Liver (tissue), 9 donors: ENCODE measurements around the gene EFCAB11. TPM values are rescaled to one million over a fixed set of nuclear protein-coding genes. Genes with fewer than 3 reads are reported as not detected.

ENCODE experiments used
- DNase-seq: peaks from one replicate; pipeline ENCODE4 v3.0.0-alpha.2; 2017; ENCODE audit warnings: low spot score
- H3K27ac ChIP-seq, 2 donors: one replicate each; pipeline ENCODE4 v1.7.0; 2013; ENCODE audit warnings: inconsistent platforms in 2 of 2, low read length in 2 of 2, control low read depth in 1 of 2, low read depth in 1 of 2, mild to moderate bottlenecking in 1 of 2
- H3K27me3 ChIP-seq, 4 donors: one replicate each; pipeline versions ENCODE4 v1.6.1 to v1.7.0; 2013; ENCODE audit warnings: low read length in 3 of 4, inconsistent platforms in 1 of 4, mild to moderate bottlenecking in 1 of 4, moderate library complexity in 1 of 4; ENCODE audit not compliant: control insufficient read depth in 4 of 4, insufficient read depth in 4 of 4
- H3K36me3 ChIP-seq, 4 donors: one replicate each; pipeline versions ENCODE4 v1.6.1 to v1.7.0; 2013; ENCODE audit warnings: low read length in 3 of 4, mild to moderate bottlenecking in 3 of 4, low read depth in 1 of 4, moderate library complexity in 1 of 4; ENCODE audit not compliant: control insufficient read depth in 4 of 4, insufficient read depth in 3 of 4
- H3K4me1 ChIP-seq, 4 donors: one replicate each; pipeline versions ENCODE4 v1.6.1 to v1.7.0; 2013; ENCODE audit warnings: low read length in 3 of 4, mild to moderate bottlenecking in 3 of 4, moderate library complexity in 1 of 4; ENCODE audit not compliant: control insufficient read depth in 4 of 4, insufficient read depth in 4 of 4
- H3K4me3 ChIP-seq, 3 donors: one replicate each; pipeline versions ENCODE4 v1.6.1 to v1.7.0; 2013; ENCODE audit warnings: low read length in 3 of 3, control low read depth in 1 of 3, low read depth in 1 of 3, mild to moderate bottlenecking in 1 of 3
- H3K9ac ChIP-seq, 2 donors: one replicate each; pipeline ENCODE4 v1.7.0; 2013; ENCODE audit warnings: low read length in 2 of 2, mild to moderate bottlenecking in 2 of 2, moderate library complexity in 2 of 2, control low read depth in 1 of 2, low read depth in 1 of 2
- H3K9me3 ChIP-seq, 4 donors: one replicate each; pipeline versions ENCODE4 v1.6.1 to v1.7.0; 2013; ENCODE audit warnings: low read length in 3 of 4; ENCODE audit not compliant: control insufficient read depth in 4 of 4
- ATF3 ChIP-seq: IDR thresholded peaks from 2 replicates; pipeline ENCODE4 v1.6.1; 2016; ENCODE audit warnings: antibody characterized with exemption
- CTCF ChIP-seq: fragments of 150-350 bp; IDR thresholded peaks from 2 replicates; pipeline ENCODE4 v1.5.1; 2017; ENCODE audit warnings: improper control_type of control experiment, low read depth, low read length; ENCODE audit not compliant: missing input control
- EGR1 ChIP-seq, 2 donors: IDR thresholded peaks; 2 replicates each; pipeline ENCODE4 v1.6.1; 2016 to 2018; ENCODE audit warnings: antibody characterized with exemption in 2 of 2, low read depth in 2 of 2
- FOXA1 ChIP-seq: IDR thresholded peaks from 2 replicates; pipeline ENCODE4 v1.6.1; 2016; ENCODE audit warnings: antibody characterized with exemption
- HNF4A ChIP-seq, 2 donors: conservative IDR thresholded peaks; 2 replicates each; pipeline ENCODE4 v1.6.1; 2016; ENCODE audit warnings: antibody characterized with exemption in 2 of 2, mild to moderate bottlenecking in 2 of 2
- HNF4G ChIP-seq: IDR thresholded peaks from 2 replicates; pipeline ENCODE4 v1.6.1; 2016; ENCODE audit warnings: antibody characterized with exemption
- JUND ChIP-seq, 2 donors: IDR thresholded peaks; 2 replicates each; pipeline ENCODE4 v1.6.1; 2016; ENCODE audit warnings: antibody characterized with exemption in 2 of 2
- MAX ChIP-seq: IDR thresholded peaks from 2 replicates; pipeline ENCODE4 v1.6.1; 2016; ENCODE audit warnings: antibody characterized with exemption
- REST ChIP-seq: IDR thresholded peaks from 2 replicates; pipeline ENCODE4 v1.6.1; 2016; ENCODE audit warnings: antibody characterized with exemption, mild to moderate bottlenecking
- RXRA ChIP-seq, 2 donors: IDR thresholded peaks; 2 replicates each; pipeline ENCODE4 v1.6.1; 2017 to 2018; ENCODE audit warnings: antibody characterized with exemption in 2 of 2, mild to moderate bottlenecking in 1 of 2
- SP1 ChIP-seq: IDR thresholded peaks from 2 replicates; pipeline ENCODE4 v1.6.1; 2018; ENCODE audit warnings: antibody characterized with exemption, mild to moderate bottlenecking
- TAF1 ChIP-seq: conservative IDR thresholded peaks from 2 replicates; pipeline ENCODE4 v1.6.1; 2016; ENCODE audit warnings: antibody characterized with exemption, mild to moderate bottlenecking
- ZBTB33 ChIP-seq: IDR thresholded peaks from 2 replicates; pipeline ENCODE4 v1.6.1; 2016; ENCODE audit warnings: antibody characterized with exemption
- WGBS: extraction: QIAGEN DNeasy Blood & Tissue Kit; methylation state at CpG from one replicate; pipeline ENCODE4 v1.1.7; 2013; 5-methylcytosine and 5-hydroxymethylcytosine counted together
- polyA plus RNA-seq, 2 donors: library from polyadenylated mRNA; stranded (reverse) in 1 of 2; unstranded in 1 of 2; fragments of 200-250 nt in 1 of 2; fragments of >200 nt in 1 of 2; fragmentation: Nextera tagmentation in 1 of 2; extraction: Ambion mirVana in 1 of 2; gene quantifications; one replicate each; pipeline versions ENCODE4 v1.2.1 to v1.2.3, GENCODE V29; 2013 to 2015
- total RNA-seq, 2 donors: library from RNA; depleted of rRNA; stranded (reverse); fragments of >200 nt; gene quantifications; one replicate each; pipeline ENCODE4 v1.2.3, GENCODE V29; 2014
- donor health status: healthy.
- donor health status: healthy.
- donor health status: healthy.
- donor health status: healthy.
- donor health status: healthy.

The EFCAB11 gene
- total and polyA plus RNA-seq, 4 donors = 2.1 to 4.7 (median 3.4) TPM

- no peak for DNase-seq
- no peaks in the 10 kb centered on the region for H3K9me3 ChIP-seq
- H3K27me3 ChIP-seq = no peaks in the 10 kb centered on the region
- no peak overlapping the region for H3K9ac ChIP-seq
- H3K27ac ChIP-seq = no peak overlapping the region
- peaks cover 0 to 2% (median 0%) of the 10 kb centered on the region in 4 donors for H3K36me3 ChIP-seq
- no peak for TF ChIP-seq SP1
- no peak for TF ChIP-seq ZBTB33
- TF ChIP-seq MAX = no peak
- no peak for TF ChIP-seq RXRA (IDR thresholded peaks at IDR 0.05)
- TF ChIP-seq ATF3 = no peak
- TF ChIP-seq EGR1 (IDR thresholded peaks at IDR 0.05; ENCODE audit: low read depth in 2 of 2) = no peak
- no peak for TF ChIP-seq FOXA1
- TF ChIP-seq HNF4A (conservative IDR thresholded peaks at IDR 0.05) = no peak
- TF ChIP-seq HNF4G = no peak
- TF ChIP-seq TAF1 = no peak
- TF ChIP-seq CTCF = no peak
- H3K4me3 ChIP-seq = no peak overlapping the region
- 96% methylated on average over 2 of the region's 2 CpGs for WGBS
- H3K4me1 ChIP-seq = no peaks in the 10 kb centered on the region
These were observed 148.1 kb downstream of the EFCAB11 start for GRCh38 chr14:89806451-89806850.

- 94% methylated on average over 1 of the region's 1 CpG for WGBS
- DNase-seq = no peak
- TF ChIP-seq REST (no peak), SP1 (no peak), ZBTB33 (no peak), JUND (IDR thresholded peaks at IDR 0.05) (no peak), RXRA (IDR thresholded peaks at IDR 0.05) (no peak), HNF4G (no peak), FOXA1 (no peak), TAF1 (no peak), ATF3 (no peak)
- H3K4me3 ChIP-seq = no peak overlapping the region
- H3K27ac ChIP-seq = no peak overlapping the region
- H3K27me3 ChIP-seq = no peaks in the 10 kb centered on the region
- no peaks in the 10 kb centered on the region for H3K9me3 ChIP-seq
- peaks cover 0 to 2% (median 0%) of the 10 kb centered on the region in 4 donors for H3K36me3 ChIP-seq
- H3K9ac ChIP-seq = no peak overlapping the region
- no peaks in the 10 kb centered on the region for H3K4me1 ChIP-seq
These were observed 149.0 kb downstream of the EFCAB11 start for GRCh38 chr14:89805501-89805900.
